Measurements from ENCODE around the gene CD164.

Gene CD164

GRCh38 chr6:109411034-109411433 lies 28.8 kb upstream of the CD164 start:
- H3K9me2 ChIP-seq (replicated peaks; ENCODE audit: insufficient read depth, low read length): no peaks in the 10 kb centered on the region
- H3K79me2 ChIP-seq (ENCODE audit: insufficient read depth, low read length): no peaks in the 10 kb centered on the region
- no peak overlapping the region for H3K4me2 ChIP-seq (ENCODE audit: low read depth, low read length, poor library complexity, severe bottlenecking)
- no peaks in the 10 kb centered on the region for H4K20me1 ChIP-seq (ENCODE audit: low read depth, low read length)
- H3K9ac ChIP-seq (ENCODE audit: low read length): no peak overlapping the region
- H3K27me3 ChIP-seq (ENCODE audit: low read length): no peaks in the 10 kb centered on the region
- no peak overlapping the region for H3K27ac ChIP-seq (ENCODE audit: low read depth, low read length)
- no peaks in the 10 kb centered on the region for H3F3A ChIP-seq (ENCODE audit: insufficient read depth)
- no peak for TF ChIP-seq CTCF (IDR thresholded peaks at IDR 0.05; ENCODE audit: insufficient read depth, low read length, poor library complexity, severe bottlenecking)
- no peak for TF ChIP-seq EZH2phosphoT487 (conservative IDR thresholded peaks at IDR 0.05; ENCODE audit: low read length)
- no peaks in the 10 kb centered on the region for H3K9me3 ChIP-seq (ENCODE audit: insufficient read depth, low read length)
- H2AFZ ChIP-seq (ENCODE audit: low read depth, low read length, severe bottlenecking): no peak overlapping the region
- no peak overlapping the region for H3K4me3 ChIP-seq (ENCODE audit: insufficient read depth, low read length, poor library complexity, severe bottlenecking)
- H3K36me3 ChIP-seq (ENCODE audit: low read length): no peaks in the 10 kb centered on the region

- TF ChIP-seq CTCF (IDR thresholded peaks at IDR 0.05; ENCODE audit: insufficient read depth, low read length, poor library complexity, severe bottlenecking): no peak
- no peak for TF ChIP-seq EZH2phosphoT487 (conservative IDR thresholded peaks at IDR 0.05; ENCODE audit: low read length)
- Histone ChIP-seq H3K9me3 (ENCODE audit: insufficient read depth, low read length) (no peaks in the 10 kb centered on the region), H3K4me3 (ENCODE audit: insufficient read depth, low read length, poor library complexity, severe bottlenecking) (no peak overlapping the region), H3K27me3 (ENCODE audit: low read length) (no peaks in the 10 kb centered on the region), H3K36me3 (ENCODE audit: low read length) (no peaks in the 10 kb centered on the region), H4K20me1 (ENCODE audit: low read depth, low read length) (no peaks in the 10 kb centered on the region), H2AFZ (ENCODE audit: low read depth, low read length, severe bottlenecking) (no peak overlapping the region), H3K9me2 (replicated peaks; ENCODE audit: insufficient read depth, low read length) (no peaks in the 10 kb centered on the region), H3K4me2 (ENCODE audit: low read depth, low read length, poor library complexity, severe bottlenecking) (no peak overlapping the region), H3F3A (ENCODE audit: insufficient read depth) (no peaks in the 10 kb centered on the region), H3K79me2 (ENCODE audit: insufficient read depth, low read length) (no peaks in the 10 kb centered on the region), H3K9ac (ENCODE audit: low read length) (no peak overlapping the region), H3K27ac (ENCODE audit: low read depth, low read length) (no peak overlapping the region)
Measured at GRCh38 chr6:109406196-109406595, 23.9 kb upstream of the CD164 start.

- TF ChIP-seq EZH2phosphoT487 (conservative IDR thresholded peaks at IDR 0.05; ENCODE audit: low read length) (no peak), CTCF (IDR thresholded peaks at IDR 0.05; ENCODE audit: insufficient read depth, low read length, poor library complexity, severe bottlenecking) (no peak)
- Histone ChIP-seq H3K27ac (ENCODE audit: low read depth, low read length) (no peak overlapping the region), H2AFZ (ENCODE audit: low read depth, low read length, severe bottlenecking) (no peak overlapping the region)
Measured at GRCh38 chr6:109397020-109397419, 14.8 kb upstream of the CD164 start.

More at GRCh38 chr6:109397020-109397419, 14.8 kb upstream of the CD164 start:
- Histone ChIP-seq H3K4me3 (ENCODE audit: insufficient read depth, low read length, poor library complexity, severe bottlenecking) (no peak overlapping the region), H4K20me1 (ENCODE audit: low read depth, low read length) (no peaks in the 10 kb centered on the region), H3K9me3 (ENCODE audit: insufficient read depth, low read length) (no peaks in the 10 kb centered on the region), H3F3A (ENCODE audit: insufficient read depth) (no peaks in the 10 kb centered on the region), H3K9ac (ENCODE audit: low read length) (no peak overlapping the region), H3K79me2 (ENCODE audit: insufficient read depth, low read length) (no peaks in the 10 kb centered on the region), H3K9me2 (replicated peaks; ENCODE audit: insufficient read depth, low read length) (no peaks in the 10 kb centered on the region), H3K36me3 (ENCODE audit: low read length) (no peaks in the 10 kb centered on the region), H3K4me2 (ENCODE audit: low read depth, low read length, poor library complexity, severe bottlenecking) (no peak overlapping the region), H3K27me3 (ENCODE audit: low read length) (no peaks in the 10 kb centered on the region)

Data from SU-DHL-6 (cell line).